ENCODE data around the gene MPZL3. TPM values are rescaled to one million over a fixed set of nuclear protein-coding genes. Genes with fewer than 3 reads are reported as not detected.

The MPZL3 gene
- total RNA-seq, 1 experiment from 2014 or later, result not detected

DNA sequence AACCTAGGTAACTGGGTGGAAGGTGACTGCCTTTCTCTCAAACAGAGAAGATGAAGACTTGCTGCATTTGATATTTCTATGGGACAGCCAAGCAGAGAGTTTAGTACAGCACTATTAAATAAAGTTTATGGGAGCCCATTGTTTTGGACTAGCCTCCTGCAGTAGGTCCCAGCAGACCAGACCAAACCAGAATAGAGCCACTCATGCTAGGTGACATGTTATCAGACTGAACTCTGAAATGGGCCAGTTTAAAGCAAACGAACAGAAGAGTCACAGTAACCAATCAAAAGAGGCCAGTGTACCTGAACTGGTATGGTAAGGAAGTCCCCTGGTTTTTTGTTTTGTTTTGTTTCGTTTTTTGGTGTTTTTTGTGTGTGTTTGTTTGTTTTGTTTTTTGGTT, 19.8 kb upstream of the MPZL3 start:
- in situ Hi-C loops (cut with HindIII; ENCODE audit: low sequenced_read_pairs), result no loop called here
- DNase-seq (ENCODE audit: low spot score), result no peak

DNA sequence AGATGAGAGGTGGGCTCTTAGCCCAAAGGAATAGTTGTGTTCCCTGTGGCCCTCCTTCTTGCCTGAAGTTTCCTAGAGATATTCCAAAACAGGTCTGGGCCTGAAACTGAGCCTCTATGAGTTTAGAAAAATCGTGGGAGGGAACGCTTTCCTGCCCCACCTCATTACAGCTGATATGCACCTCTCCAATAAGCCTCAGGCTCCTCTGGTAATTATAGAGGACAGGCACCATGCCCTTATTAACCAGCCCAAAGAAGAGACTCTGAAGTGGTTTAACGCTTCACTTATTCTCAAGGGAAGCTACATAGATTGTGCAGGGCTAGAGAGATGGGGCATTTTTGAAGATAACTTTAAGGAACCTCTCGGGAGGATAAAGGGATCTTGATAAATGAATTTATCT, 15.3 kb upstream of the MPZL3 start:
- no peak for DNase-seq (ENCODE audit: low spot score)
- in situ Hi-C loops (cut with HindIII; ENCODE audit: low sequenced_read_pairs), result no loop called here

GRCh38 chr11:118265954-118266353, 13.8 kb upstream of the MPZL3 start:
- in situ Hi-C loops (cut with HindIII; ENCODE audit: low sequenced_read_pairs), result no loop called here
- no peak for DNase-seq (ENCODE audit: low spot score)

DNA sequence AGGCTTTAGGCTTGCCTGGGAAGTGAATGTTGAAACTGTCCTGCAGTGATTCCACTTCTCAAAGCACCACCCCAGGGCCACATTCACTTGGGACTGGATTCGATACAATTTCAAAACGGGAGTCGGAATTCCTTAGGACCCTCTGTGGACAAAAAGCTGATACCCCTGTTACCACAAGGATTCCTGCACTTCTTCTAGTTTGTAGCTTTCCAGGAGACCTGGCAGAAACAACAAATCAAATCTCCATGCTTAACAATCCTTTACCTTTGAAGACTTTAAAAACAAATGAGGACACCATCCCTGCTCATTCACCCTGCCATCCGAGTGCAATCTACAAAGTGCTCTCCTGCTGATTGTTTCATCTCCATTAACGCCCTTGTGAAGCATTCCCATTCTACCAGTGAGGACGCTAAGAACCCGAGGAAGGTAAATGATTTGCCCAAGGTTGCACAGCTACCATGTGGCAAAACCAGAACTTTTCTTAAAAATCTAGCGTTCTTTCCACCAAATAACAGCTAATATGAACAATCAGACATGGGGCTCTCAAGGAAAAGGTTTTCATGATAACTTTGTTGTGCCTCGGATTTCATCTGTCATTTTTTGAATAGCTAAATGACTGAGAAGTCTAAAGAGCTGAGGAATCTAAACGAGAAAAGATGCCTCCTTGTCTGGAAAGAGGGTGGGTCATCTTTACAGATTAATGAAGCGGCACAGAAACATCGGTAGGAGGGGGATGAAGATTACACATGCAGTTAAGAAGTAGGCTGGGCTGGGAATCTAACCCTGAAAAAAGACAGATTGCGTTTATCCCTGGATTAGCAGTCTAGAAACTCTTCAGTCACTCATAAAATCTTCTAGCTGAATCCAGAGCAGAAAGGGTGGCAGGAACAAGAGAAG, 12.7 kb upstream of the MPZL3 start:
- DNase-seq (ENCODE audit: low spot score), result no peak
- in situ Hi-C loops (cut with HindIII; ENCODE audit: low sequenced_read_pairs), result no loop called here

DNA sequence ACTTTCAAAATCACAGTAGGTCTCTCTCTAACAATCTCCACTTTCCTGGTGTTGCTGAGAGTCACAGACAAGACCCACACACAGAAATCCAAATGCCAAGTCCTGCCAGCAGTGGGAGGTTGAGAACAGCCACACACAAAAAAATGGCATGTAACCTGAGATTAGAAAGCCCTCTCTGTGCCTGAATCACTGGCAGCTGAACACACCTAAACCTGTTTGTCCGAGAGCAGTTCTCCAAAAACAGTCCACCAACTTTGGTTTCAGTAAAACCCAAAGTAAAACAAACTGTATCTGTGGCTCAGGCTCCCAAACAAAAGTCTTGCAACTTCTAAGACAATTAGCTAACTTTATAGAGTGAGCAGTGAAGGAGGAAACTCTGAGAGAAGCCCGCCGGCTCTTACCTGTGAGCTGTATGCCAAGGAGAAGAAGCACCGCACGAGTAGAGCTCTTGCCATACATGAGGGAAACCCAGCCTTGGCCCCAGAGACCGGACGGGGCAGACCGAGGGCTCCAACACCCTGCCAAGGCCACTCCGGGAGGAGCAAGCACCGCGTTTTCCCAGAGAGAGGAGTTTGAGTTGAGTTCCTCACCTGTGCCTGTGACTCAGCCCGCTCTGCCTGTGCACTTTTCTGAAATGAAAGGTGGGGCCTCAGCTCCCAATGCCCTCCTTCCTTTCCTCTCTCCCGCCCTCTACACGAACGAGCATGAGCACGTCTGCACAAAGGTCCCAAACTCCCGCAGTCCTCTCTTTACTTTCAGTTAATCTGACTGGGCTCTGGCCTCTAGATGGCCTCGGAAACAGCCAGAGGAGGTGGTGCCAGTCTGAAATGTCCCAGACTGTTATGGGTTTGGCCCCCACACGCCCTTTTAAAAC, 11.8 kb upstream of the MPZL3 start, which contains the start of gene MPZL2:
Gene MPZL2, minus strand, starts transcription at position 603 of the 874 bp plus-strand sequence. Its CDS starts 144 bp downstream, at position 459.
- in situ Hi-C loops (cut with HindIII; ENCODE audit: low sequenced_read_pairs), result no loop called here
- DNase-seq (ENCODE audit: low spot score), result no peak

DNA sequence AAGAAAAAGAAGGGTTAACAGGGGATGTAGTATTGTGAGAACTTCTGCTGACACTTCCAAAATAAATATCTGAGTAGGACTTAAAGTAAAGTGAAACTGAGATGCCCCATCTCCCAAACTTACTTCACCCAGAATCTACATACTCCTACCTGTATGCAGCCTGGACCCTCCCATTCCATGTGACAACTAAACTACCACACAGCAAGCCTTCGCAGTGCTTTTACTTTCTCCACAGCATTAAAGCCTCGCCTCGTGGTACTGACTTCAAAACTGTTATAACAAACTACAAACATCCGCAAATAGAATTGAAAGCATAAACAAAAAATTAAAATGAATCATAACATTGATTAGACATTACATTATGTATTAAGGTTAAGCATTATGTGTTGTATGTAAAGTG, 10.9 kb upstream of the MPZL3 start:
- DNase-seq (ENCODE audit: low spot score), result no peak
- in situ Hi-C loops (cut with HindIII; ENCODE audit: low sequenced_read_pairs), result no loop called here

DNA sequence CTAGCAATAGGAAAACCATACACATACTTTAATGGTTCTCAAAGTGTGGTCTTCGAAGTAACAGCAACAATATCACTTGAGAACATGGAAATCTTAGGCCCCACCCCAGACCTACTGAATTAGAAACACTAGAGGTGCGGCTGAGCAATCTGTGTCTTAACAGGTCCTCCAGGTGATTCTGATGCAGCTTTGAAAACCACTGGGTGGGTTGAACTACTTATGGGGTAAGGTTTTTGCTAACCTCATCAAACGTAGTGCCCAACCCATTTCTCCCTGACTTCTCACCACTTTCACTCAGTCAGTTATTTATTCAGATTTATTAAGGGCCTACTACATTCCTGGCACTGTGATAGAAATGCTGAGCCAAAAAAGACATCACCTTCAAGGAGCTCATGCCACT, 8.2 kb upstream of the MPZL3 start:
- in situ Hi-C loops (cut with HindIII; ENCODE audit: low sequenced_read_pairs), result no loop called here
- DNase-seq (ENCODE audit: low spot score), result no peak

- in situ Hi-C loops (cut with HindIII; ENCODE audit: low sequenced_read_pairs), result no loop called here
- no peak for DNase-seq (ENCODE audit: low spot score)
Observed at GRCh38 chr11:118259138-118259537, 7.0 kb upstream of the MPZL3 start.

GRCh38 chr11:118258410-118258809, 6.2 kb upstream of the MPZL3 start:
- no peak for DNase-seq (ENCODE audit: low spot score)
- in situ Hi-C loops (cut with HindIII; ENCODE audit: low sequenced_read_pairs), result no loop called here

DNA sequence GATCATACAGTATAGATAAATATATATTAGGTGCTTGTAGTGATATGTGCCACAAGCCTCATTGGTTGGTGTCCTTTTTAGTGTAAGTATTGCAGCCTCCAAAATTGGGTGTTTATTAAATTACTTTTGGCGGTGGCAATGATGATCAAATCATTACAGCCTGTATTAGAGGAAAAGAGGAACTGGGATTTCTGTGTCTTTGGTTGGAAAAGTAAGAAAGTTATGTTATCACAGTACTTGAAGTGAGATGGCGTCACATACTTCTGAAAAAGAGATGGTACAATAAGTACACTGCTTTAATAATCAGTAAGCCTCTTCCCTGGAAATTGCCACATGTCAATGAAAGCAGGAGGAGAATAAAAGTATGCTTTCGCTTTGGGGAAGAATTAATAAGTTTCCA, 523 bp upstream of the MPZL3 start:
- in situ Hi-C loops (cut with HindIII; ENCODE audit: low sequenced_read_pairs), result no loop called here

GRCh38 chr11:118247041-118247440, 5.1 kb downstream of the MPZL3 start:
- in situ Hi-C loops (cut with HindIII; ENCODE audit: low sequenced_read_pairs), result no loop called here
- no peak for DNase-seq (ENCODE audit: low spot score)

More for the DNA sequence above, 523 bp upstream of the MPZL3 start:
- DNase-seq (ENCODE audit: low spot score), result no peak

GRCh38 chr11:118245936-118246562, 6.1 kb downstream of the MPZL3 start:
- DNase-seq (ENCODE audit: low spot score), result no peak
- in situ Hi-C loops (cut with HindIII; ENCODE audit: low sequenced_read_pairs), result no loop called here

- in situ Hi-C loops (cut with HindIII; ENCODE audit: low sequenced_read_pairs), result no loop called here
- no peak for DNase-seq (ENCODE audit: low spot score)
Observed at GRCh38 chr11:118243993-118244762, 8.0 kb downstream of the MPZL3 start.

- in situ Hi-C loops (cut with HindIII; ENCODE audit: low sequenced_read_pairs), result no loop called here
- DNase-seq (ENCODE audit: low spot score), result no peak
Observed at GRCh38 chr11:118243161-118243560, 9.0 kb downstream of the MPZL3 start.

DNA sequence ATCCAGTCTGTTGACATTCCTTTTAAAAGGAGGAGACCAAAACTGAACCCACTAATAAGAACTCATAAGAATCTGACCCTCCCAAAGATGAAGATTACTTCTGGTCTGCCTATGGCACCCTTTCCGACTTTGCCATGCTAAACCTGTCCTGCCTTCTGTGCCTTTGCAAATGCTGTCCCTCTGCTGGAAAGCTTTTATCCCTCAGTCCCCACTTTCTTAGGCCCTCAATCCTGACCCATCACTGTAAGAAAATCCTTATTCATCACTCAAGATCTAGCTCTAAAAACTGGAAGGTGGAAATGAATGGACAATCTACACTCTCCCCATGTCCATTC, 10.4 kb downstream of the MPZL3 start:
- no peak for DNase-seq (ENCODE audit: low spot score)
- in situ Hi-C loops (cut with HindIII; ENCODE audit: low sequenced_read_pairs), result no loop called here

DNA sequence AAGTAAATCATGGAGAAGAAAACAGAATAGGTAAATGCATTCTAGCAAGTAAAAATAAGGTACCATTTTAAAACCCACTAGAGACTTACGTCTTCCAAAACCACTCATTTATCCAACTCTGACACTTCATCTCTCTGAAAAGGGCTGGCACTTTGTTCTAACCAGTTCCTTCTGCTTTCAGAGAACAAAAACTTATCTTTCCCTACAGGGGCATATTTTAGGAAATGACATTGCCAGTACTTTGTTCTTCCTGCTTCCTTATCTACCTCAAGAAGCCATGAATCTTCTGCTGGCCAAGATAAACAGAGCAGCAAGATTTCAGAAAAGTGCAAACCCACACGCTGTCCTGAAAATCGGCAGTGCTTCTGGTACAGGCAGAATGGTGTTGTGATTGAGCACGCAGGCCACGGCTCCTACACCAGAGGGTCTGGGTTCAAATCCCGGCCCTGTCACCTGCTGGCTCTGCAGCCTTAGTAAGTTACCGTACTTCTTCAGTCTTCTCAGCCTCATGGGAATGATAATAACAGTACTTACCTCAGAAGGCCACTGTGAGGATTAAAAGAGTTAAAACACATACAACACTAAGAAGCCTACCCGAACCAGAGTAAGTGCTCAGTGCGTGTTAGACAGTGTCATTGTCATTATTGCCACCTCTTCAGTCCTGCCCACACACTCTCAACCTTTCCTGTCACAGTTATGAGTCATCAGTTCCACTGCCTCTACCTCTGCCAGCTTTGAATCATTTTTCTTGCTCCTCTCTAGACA, 11.0 kb downstream of the MPZL3 start:
- no peak for DNase-seq (ENCODE audit: low spot score)
- in situ Hi-C loops (cut with HindIII; ENCODE audit: low sequenced_read_pairs), result no loop called here

DNA sequence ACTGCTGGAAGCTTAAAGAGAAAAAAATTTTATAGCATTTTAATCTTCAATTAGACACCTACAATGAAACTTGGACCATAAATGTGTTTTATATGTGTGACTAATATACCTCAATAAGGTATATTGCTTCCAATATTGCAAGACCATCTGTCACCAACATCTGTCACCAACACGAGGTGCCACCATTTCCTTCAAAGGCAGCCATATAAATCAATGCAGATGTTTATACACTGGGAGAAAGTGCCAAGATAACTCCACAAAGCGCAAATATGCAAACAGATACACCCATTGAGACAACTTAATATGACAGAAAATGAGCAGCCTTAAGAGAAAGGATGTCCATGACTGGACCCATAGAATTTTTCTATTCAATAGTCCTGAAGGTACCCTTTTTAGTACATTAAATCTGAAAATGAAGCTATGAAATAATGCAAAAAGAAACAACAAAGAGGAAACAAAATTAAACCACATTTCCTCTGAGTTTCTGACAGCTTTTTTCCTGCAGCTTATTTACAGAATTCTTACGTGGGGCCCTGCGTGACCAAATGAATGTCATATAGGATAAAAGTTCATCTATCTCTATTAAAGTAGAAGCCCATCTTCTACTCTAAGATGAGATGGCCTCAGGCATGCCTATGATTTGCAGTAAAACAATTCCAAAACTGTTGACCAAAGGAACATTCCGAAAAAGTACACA, 12.5 kb downstream of the MPZL3 start:
- in situ Hi-C loops (cut with HindIII; ENCODE audit: low sequenced_read_pairs), result no loop called here
- DNase-seq (ENCODE audit: low spot score), result no peak

DNA sequence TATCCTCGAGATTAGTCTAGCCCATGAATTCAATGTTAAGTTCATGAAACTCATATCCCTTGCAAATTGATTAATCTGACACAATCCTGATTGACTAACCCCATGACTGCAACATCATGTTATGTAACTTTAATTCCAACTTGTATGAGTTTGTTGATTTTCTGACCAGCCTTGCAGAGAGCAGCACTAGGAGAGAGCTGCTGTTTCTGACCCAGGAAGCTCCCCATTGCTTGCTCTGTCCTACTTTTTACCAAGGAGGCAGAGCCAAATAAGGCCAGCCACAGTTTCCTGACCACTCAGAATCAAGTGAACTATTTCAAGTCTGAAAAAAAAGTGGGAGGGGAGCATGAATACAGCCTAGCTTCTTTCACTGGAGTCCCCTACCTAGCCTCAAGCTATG, 13.2 kb downstream of the MPZL3 start:
- peak; percentile 29 for DNase-seq (ENCODE audit: low spot score)
- in situ Hi-C loops (cut with HindIII; ENCODE audit: low sequenced_read_pairs), result no loop called here
